K562 (cell line): ENCODE measurements around the gene RPS27. TPM values are rescaled to one million over a fixed set of nuclear protein-coding genes. Genes with fewer than 3 reads are reported as not detected.

Experiments
- ASH1L ChIP-seq: fragments of 450-650 bp; IDR thresholded peaks from 2 replicates; pipeline ENCODE4 v1.6.1; 2018; ENCODE audit warnings: borderline replicate concordance, mild to moderate bottlenecking, low read depth; ENCODE audit not compliant: partially characterized antibody
- CREB5 ChIP-seq: fragments of 250-450 bp; sonication (Bioruptor Pico); IDR thresholded peaks from 2 replicates; pipeline ENCODE4 v1.5.0; 2020; ENCODE audit warnings: mild to moderate bottlenecking
- DPF2 ChIP-seq: fragments of 450-650 bp; IDR thresholded peaks from 2 replicates; pipeline ENCODE4 v1.6.1; 2016
- E2F1 ChIP-seq: sonication (generic); formaldehyde crosslinking; IDR thresholded peaks from 2 replicates; pipeline ENCODE4 v1.8.1; 2023; ENCODE audit warnings: mild to moderate bottlenecking, missing genetic modification reagents, moderate library complexity
- E2F6 ChIP-seq, 2 experiments: IDR thresholded peaks; 2 replicates each; pipeline ENCODE4 v1.6.1; 2011; ENCODE audit warnings: borderline replicate concordance in 1 of 2, control low read depth in 1 of 2, low read depth in 1 of 2, low read length in 1 of 2, mild to moderate bottlenecking in 1 of 2, mixed read lengths in 1 of 2, moderate library complexity in 1 of 2; ENCODE audit not compliant: insufficient read depth in 1 of 2, insufficient read length in 1 of 2, poor library complexity in 1 of 2, severe bottlenecking in 1 of 2; ENCODE audit errors: extremely low read depth in 1 of 2
- ETV6 ChIP-seq, 3 experiments: fragments of 150-350 bp in 1 of 3; sonication (generic) in 1 of 3; formaldehyde crosslinking in 1 of 3; IDR thresholded peaks; 2 replicates each; pipeline versions ENCODE4 v1.6.1 to v1.8.0; 2014 to 2022; ENCODE audit warnings: borderline replicate concordance in 2 of 3, low read depth in 2 of 3, antibody characterized with exemption in 1 of 3, low read length in 1 of 3, mild to moderate bottlenecking in 1 of 3, missing genetic modification reagents in 1 of 3
- FOSL1 ChIP-seq: fragments of 200-800 bp; sonication (Bioruptor generic); conservative IDR thresholded peaks from 2 replicates; pipeline ENCODE4 v1.6.1; 2016; ENCODE audit warnings: missing genetic modification characterization, missing compliant biosample characterization
- MTA1 ChIP-seq: fragments of 450-650 bp; IDR thresholded peaks from 2 replicates; pipeline ENCODE4 v1.6.1; 2017; ENCODE audit warnings: borderline replicate concordance
- NEUROD1 ChIP-seq: fragments of 150-350 bp; IDR thresholded peaks from 2 replicates; pipeline ENCODE4 v1.6.1; 2014; ENCODE audit warnings: borderline replicate concordance, low read length, low read depth; ENCODE audit not compliant: partially characterized antibody
- NFXL1 ChIP-seq: fragments of 450-650 bp; formaldehyde crosslinking; IDR thresholded peaks from 2 replicates; pipeline ENCODE4 v1.4.0; 2021; ENCODE audit warnings: mild to moderate bottlenecking
- RNF2 ChIP-seq: sonication (generic); IDR thresholded peaks from 2 replicates; pipeline ENCODE4 v1.6.1; 2016
- SIX5 ChIP-seq, 2 experiments: IDR thresholded peaks; 2 replicates each; pipeline ENCODE4 v1.6.1; 2011; ENCODE audit warnings: low read length in 2 of 2, borderline replicate concordance in 1 of 2, low read depth in 1 of 2, mild to moderate bottlenecking in 1 of 2, moderate library complexity in 1 of 2; ENCODE audit not compliant: insufficient read depth in 1 of 2
- SMARCC2 ChIP-seq: fragments of 450-650 bp; IDR thresholded peaks from 2 replicates; pipeline ENCODE4 v1.6.1; 2017; ENCODE audit warnings: antibody characterized with exemption, moderate library complexity, mild to moderate bottlenecking, low read depth
- TAL1 ChIP-seq: fragments of 450-650 bp; IDR thresholded peaks from 2 replicates; pipeline ENCODE4 v1.6.1; 2016; ENCODE audit warnings: mild to moderate bottlenecking
- ZBTB9 ChIP-seq: fragments of 450-650 bp; formaldehyde crosslinking; IDR thresholded peaks from 2 replicates; pipeline ENCODE4 v1.4.0; 2020; ENCODE audit warnings: mild to moderate bottlenecking, moderate library complexity
- ZNF77 ChIP-seq: fragments of 250-450 bp; sonication (Bioruptor Pico); IDR thresholded peaks from 2 replicates; pipeline ENCODE4 v1.5.0; 2020
- polyA plus RNA-seq, 8 experiments: library from polyadenylated mRNA; depleted of rRNA in 4 of 8; stranded (reverse) in 5 of 8; unstranded in 3 of 8; fragments of >200 nt; fragmentation: Nextera tagmentation in 2 of 8; fragmentation: Illumina TruSeq in 1 of 8; extraction: Ambion mirVana in 2 of 8; extraction: Trizol in 1 of 8; gene quantifications; 2 replicates each; pipeline versions ENCODE4 v1.2.1 to v1.2.3, GENCODE V29; 2011 to 2014; ENCODE audit warnings: inconsistent platforms in 1 of 8, missing spikeins in 1 of 8
- total RNA-seq, 7 experiments: library from RNA; depleted of rRNA in 6 of 7; stranded (reverse); fragments of >200 nt in 6 of 7; fragmentation: Illumina TruSeq in 2 of 7; extraction: Trizol in 2 of 7; gene quantifications; 2 replicates each; pipeline versions ENCODE4 v1.2.1 to v1.2.3, GENCODE V29; 2011 to 2021; ENCODE audit warnings: low replicate concordance in 1 of 7

RPS27 gene
- total and polyA plus RNA-seq, 9 of the 15 experiments (the other 6 are each of a cell fraction or from before 2014, with no cell fraction given): 2,091 to 9,377 (median 6,706) TPM

GRCh38 chr1:153967107-153967999 is 23.2 kb upstream of the RPS27 start, which contains the start of gene CREB3L4 (continued):
- no peak for TF ChIP-seq CREB5 (CRISPR knock-in tag)
- TF ChIP-seq ETV6 (IDR thresholded peaks at IDR 0.05; ENCODE audit: borderline replicate concordance in 1 of 2, low read depth in 2 of 2, low read length in 1 of 2): no peak
- no peak; the same call in 1 of the 2 replicates for TF ChIP-seq ETV6 (CRISPR knock-in tag; IDR thresholded peaks at IDR 0.05; ENCODE audit: borderline replicate concordance)
- TF ChIP-seq ASH1L: peak; percentile 96
- TF ChIP-seq TAL1: no peak
- TF ChIP-seq NFXL1 (CRISPR knock-in tag): no peak
- peak; percentile 32; the same call in 1 of the 2 replicates for TF ChIP-seq RNF2
- peak; percentile 40; the same call in 1 of the 2 replicates for TF ChIP-seq FOSL1
- TF ChIP-seq ZNF77 (CRISPR knock-in tag): no peak
- peak in 1 of 2 experiments; percentile 24; a peak in 1 of 4 replicates for TF ChIP-seq SIX5 (IDR thresholded peaks at IDR 0.05; ENCODE audit: borderline replicate concordance in 1 of 2, insufficient read depth in 1 of 2, low read depth in 1 of 2, low read length in 2 of 2)
- peak; percentile 87 for TF ChIP-seq NEUROD1
- 0 out of 2 replicates have a peak, but pooled peaks have one; percentile 14 for TF ChIP-seq SMARCC2
- TF ChIP-seq E2F6 (IDR thresholded peaks at IDR 0.05; ENCODE audit: borderline replicate concordance in 1 of 2, extremely low read depth in 1 of 2, insufficient read depth in 1 of 2, insufficient read length in 1 of 2, low read depth in 1 of 2, low read length in 1 of 2, poor library complexity in 1 of 2, severe bottlenecking in 1 of 2): peak; percentile 90 to 93
- TF ChIP-seq DPF2: peak; percentile 40; the same call in 1 of the 2 replicates
- TF ChIP-seq E2F1: peak; percentile 61; the same call in 1 of the 2 replicates
- no peak for TF ChIP-seq MTA1
- TF ChIP-seq ZBTB9: no peak
